GM21367 (cell line): ENCODE results near the gene LIPH.
A peak's percentile ranks its signal among the peaks of the same experiment; 100 is the strongest.
"Not testable (repeated sequence)": the region's sequence is repeated elsewhere in the genome, so short reads cannot be mapped to it uniquely, and the experiment has no call there.

Experiments used
- ATAC-seq: cut with Tn5 transposase; IDR thresholded peaks from one replicate; pipeline ENCODE4 v1.9.1; 2021; ENCODE audit not compliant: unreplicated experiment

The LIPH gene

DNA sequence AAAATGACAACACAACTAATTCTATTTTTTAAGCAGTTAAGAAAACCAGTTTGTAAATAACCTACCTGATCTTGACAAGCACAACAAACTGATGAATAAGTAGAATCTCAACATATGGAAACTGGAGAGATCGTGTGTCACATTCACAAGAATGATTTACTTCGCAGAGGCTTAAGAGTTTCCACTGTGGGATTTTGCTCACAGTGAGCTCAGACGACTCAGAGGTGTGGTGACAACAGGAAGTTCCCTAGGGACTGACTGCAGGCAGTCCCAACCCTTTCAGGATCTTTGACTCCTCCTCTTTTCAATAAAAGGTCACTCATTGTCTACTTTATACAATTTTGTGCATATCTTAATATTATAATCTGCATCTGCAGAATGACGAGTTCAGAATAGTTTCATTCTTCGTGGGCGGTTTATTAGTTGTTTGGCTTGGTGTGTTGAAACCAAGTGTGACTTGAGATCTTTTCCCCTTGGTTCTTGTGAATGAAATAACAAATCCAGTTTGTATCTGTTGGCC, at the start of gene LIPH:
LIPH (minus strand) TSS at position 231 of the 520 bp plus-strand sequence; CDS start at position 114, 117 bp downstream.
- peak; percentile 61 for ATAC-seq

DNA sequence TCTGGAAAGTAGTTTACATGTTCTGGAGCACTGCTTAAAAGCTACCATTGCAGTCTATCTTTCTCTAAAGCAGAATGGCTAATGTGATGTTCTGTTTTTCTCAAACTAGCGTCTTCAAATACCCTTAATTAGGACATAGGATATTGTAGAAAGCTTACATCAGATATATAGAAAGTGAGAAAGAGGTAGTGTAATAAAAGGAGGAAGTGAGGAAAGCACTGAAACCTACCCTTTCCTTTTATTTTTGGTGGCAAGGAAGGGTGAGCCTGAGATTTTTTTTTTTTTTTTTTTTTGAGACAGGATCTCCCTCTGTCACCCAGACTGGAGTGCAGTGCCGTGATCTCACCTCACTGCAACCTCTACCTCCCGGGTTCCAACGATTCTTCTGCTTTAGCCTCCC, 43.1 kb upstream of the LIPH start:
- ATAC-seq, result no peak

DNA sequence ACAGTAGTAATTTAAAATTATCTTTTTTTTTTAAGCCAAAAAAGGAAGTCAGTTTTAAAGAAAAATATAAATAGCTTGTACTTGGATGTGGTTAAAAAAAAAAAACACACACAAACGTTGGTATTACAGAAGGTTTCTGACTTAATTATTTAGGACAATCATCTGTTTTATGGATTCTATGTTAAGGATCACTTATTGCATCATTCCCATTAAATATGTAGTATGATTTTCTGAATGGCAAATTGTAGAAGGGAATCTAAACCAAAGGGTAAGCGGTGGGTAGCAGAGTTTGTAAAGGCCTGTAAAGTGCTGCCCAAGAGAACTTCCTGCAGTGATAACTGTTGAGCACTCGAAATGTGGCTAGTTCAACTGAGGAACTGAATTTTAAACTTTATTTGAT, 41.7 kb upstream of the LIPH start:
- no peak for ATAC-seq

DNA sequence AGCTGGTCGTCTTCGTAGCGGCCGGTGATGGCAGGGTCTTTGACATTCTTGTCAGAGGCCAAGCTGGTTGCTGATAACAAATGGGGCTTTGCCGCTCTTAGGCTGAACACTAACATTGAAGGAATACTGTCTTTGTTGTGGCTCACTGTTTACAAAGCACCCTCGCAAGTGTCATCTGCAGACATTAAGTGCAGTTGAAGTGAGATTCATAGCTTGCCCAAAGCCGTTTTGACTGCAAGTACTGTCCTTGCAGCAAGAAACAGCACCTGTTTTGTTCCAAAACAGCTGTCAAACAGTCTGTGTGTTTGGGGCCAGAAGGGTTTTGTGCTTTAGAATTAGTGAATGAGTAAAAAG, 34.3 kb upstream of the LIPH start:
- no peak for ATAC-seq

DNA sequence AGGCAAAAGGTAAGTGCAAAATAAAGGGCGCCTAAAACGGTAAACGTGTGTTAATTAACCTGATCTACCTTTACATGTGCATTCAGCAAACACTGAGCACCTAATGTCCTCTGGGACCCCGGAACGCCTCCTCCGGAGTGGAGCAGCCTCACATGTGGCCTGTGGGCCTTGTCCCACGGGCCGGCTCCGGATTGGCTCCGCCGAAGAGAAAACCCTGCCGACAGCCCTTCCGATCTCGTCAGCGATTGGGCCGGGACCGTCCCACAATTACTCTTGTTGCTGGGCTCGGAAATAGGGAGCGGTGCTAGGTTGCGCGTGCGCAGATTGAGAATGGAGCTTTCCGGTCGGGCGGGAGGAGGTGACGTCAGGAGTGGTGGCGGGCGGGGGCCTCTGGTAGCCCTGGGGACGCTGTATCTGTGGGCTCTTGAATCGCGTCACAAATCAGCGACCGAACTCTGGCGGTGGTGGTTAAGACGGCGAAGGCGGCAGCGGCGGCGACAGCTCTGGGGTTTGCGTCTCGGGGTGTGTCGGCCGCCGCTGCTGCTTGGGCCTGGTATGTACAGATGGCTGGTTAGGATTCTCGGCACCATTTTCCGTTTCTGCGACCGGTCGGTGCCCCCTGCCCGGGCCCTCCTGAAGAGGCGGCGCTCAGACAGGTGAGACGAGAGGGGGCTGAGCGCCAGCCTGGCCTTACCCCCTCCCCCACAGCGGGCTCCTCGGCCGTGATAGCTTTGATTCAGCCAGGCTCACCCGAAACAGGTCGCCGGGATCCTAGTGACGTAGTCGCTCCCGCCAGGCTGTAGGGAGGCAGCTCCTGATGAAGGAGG, 33.7 kb upstream of the LIPH start, which contains the start of gene SENP2:
SENP2 (plus strand) TSS at position 437 of the 827 bp plus-strand sequence; CDS start at position 556, 119 bp downstream.
- ATAC-seq, result peak; percentile 94

DNA sequence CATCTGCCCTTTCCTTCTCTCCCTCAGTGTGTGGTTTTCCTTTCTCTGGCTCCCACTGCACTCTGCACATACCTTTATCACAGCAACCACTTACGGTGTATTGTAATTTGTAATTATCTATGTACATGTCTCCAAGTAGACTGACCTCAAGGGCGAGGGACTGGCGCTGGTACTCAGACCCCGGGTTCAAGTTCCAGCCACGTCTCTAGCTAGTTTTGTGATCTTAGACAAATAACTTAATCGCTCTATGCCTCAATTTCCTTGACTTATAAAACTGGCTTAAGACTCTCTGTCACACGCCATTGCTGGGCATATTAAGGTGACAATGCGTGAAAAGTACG, 33.1 kb upstream of the LIPH start:
- no peak for ATAC-seq

DNA sequence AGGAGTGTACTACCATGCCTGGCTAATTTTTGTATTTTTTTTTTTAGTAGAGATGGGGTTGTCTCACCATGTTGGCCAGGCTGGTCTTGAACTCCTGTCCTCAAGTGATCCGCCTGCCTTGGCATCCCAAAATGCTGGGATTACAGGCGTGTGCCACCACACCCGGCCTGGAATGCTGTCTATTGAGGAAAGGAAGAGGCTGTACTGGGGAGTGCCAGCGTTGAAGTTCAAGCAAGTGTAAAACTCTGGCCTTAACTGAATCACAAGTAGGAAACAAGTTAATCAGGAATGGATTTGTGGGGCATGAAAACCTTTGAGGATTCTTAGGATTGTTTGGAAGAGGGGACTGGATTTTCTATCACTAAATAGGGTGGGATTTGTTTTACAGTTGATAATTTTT, 32.3 kb upstream of the LIPH start:
- ATAC-seq, result no peak

DNA sequence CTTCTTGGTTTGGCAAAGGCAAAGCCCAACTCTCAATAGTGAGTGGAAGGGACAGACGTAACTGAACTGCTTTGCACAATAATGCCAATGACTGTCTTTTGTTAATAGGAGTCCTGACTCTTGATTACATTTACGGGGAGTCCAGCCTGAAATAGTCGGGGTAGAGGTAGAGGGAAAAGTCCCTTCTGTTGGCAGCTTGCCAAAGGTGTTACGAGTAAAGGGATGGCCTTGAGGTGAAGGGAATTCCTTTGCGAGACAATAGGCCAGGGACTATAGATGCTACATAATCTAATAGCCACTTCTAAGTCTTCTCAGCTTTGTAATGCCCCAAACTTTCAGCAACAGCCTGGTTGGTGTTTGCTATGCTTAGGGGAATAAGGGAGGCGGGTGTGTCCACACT, 31.5 kb upstream of the LIPH start:
- no peak for ATAC-seq

DNA sequence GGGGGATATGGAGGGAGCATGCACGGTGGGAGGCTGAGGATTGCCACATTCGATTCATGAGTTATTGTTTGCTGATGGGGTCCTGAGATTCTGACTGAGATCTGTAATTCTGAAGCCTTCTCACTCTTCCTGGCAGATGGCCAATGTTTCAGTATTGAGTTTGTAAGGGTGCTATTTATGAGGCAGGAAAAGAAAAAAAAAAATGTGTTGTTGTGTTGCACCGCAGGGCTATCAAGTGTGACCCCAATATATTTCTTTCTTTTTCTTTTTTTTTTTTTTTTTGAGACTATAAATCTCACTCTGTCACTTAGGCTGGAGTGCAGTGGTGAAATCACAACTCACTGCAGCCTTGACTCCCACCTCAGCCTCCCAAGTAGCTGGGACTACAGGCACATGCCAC, 30.5 kb upstream of the LIPH start:
- no peak for ATAC-seq

DNA sequence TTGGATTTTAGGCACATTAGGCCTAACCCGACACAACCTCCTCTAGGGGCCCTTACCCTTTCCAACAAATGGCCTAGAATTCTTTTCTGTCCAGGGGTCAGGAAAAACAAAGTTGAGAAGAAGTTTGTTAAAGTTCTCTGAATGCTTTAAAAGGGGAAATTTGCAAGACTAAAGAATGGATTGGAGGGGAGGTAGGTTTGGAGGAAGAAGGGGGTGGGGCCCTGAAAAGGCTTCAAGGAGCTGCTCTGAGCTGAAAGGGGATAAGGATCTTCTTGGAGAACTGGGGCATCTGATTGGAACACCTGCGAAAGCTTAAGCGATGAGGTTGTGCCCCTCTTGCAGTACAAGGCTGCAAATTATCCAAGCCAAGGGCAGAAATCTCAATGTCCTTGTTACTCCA, 29.8 kb upstream of the LIPH start:
- no peak for ATAC-seq

DNA sequence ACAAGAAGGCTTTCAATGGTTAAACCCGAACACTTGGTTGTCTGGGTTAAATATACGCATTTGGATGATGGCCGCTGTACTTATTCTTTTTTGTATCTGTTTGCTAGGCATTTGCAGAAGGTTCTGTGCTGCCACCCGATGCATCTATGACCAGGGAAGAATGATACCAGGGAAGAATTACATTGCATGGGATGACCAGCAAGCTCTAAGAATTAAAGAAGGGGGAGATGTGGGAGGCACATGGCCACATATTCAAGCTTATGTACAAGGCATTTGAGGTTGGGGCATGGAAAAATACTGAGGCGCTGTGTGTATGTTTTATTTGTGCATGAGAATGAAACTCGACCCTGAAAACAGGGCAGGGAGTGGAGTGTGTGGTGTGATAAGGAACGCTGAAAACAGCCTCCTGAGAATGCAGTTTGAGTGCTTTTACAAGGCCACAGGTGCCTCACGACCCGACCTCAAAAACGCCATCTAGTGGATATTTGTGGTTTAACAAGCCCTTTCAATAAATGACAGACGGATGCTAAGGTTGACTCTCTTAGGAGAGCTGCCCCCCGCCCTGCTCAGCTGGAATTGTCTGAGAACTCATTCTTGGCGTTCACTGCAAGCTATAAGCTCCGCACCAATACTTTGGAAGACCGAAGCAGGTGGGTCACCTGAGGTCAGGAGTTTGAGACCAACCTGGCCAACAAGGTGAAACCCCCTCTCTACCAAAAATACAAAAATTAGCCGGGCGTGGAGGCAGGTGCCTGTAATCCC, 22.9 kb upstream of the LIPH start:
- ATAC-seq, result not testable (repeated sequence)

DNA sequence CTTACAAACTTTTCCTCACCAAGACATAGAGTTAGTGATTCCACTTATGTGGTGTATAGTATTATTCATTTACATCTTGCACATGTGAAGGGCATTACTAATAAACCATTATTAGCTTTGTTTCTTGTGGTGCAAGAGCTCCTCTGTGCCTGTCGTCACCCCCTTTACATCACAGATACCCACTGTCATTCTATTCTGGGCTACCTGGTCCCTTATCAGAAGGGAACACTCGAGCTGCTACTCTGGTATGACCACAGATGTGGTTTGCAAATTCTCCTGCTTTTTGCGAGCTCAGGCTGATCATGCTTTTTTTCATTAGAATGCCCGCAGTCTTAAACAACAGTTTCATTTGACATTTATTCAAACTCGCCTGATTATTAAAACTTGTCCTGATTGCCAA, 19.8 kb upstream of the LIPH start:
- ATAC-seq, result no peak

DNA sequence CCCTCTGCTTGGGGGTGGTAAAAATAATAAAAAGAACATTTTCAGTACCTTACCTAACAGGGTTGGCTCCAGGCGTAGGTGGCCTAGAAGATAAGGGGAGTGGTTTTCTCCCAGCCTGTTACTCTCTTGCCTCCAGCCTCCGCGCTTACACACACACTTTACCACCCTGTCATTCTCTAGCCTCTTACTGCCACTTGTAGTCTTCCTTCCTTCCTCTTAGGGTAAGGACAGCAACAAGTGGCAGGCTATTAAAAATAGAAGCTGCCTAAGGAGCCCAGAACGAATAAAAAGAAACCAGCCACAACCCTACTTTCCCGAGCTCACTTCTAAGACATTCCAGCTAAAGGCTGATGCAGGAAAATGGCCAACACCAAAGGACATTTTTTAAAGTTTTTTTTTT, 9.6 kb upstream of the LIPH start:
- no peak for ATAC-seq

DNA sequence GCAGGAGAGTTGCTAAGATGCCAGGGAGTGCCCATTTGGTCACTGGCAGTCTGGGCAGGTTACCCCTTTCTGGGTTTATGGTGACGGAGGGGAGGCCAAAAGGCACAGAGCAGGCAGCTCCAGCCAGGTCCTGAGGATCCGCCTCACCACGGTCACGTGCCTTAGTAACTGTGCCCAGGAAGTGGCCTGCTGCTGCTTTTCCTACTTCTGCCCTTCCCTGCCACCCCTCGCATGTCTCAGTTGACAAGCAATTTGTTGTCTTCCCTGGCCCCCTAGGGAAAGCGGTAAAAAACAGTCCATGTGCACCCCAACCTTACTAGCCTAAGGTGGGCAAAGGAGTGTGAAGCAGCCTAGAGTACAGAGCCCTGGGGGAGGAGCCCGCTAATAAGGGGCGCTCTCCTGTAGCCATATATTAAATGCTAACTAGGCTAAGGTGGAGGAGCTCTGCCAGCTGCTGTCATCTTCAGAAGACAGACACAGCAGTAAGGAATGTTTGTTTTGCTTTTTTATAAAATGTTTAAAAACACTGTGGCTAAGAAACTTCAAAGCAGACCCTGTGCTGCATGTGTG, 9.1 kb upstream of the LIPH start:
- ATAC-seq, result no peak

DNA sequence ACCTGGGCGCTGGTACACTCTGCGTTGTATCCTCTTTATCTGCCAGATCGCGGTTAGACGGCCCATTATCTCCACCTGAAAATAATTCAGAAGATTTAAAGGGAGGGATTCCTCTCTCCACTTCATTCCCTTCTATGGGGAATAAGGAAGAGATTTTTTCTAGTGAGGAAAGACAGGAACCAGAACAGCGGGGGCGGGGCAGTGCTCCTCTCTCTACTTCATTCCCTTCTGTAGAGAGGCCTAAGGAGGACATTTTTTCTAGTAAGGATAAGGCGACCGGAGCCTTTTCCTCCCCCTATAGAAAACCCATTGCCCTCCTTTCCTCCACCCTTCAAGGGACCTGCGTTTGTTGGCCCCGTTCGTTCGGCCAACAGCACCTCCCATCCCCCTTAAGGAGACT, 8.3 kb upstream of the LIPH start:
- no peak for ATAC-seq

DNA sequence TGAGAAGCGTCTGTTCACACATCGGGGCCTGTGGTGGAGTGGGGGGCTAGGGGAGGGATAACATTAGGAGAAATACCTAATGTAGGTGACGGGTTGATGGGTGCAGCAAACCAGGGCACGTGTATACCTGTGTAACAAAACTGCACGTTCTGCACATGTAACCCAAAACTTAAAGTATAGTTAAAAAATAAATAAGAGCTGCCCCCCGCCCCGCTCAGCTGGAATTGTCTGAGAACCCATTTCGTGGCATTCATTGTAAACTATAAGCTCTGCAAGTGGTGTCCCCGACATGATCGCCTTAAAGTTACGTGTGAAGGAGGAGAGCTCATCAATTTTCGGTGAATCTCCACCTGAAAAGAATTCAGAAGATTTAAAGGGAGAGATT, 7.3 kb upstream of the LIPH start:
- no peak for ATAC-seq

DNA sequence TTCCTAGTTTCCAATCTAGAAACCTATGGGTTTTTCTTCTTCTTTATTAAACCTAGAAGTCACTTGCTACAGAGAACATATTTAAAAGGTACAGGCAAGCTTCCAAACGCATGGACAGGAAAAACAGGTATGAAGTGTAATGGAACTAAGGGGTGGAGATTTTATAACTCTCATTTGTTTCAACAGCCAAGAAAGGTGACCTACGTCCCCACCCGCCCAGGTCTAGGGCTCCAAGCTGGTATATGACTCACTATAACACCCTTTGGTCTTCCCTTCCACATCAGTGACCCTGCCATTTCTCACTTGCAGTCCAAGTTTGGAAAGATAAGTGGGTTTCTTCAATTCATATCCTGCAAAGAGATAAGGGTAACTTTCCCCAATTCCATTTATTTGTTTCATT, 6.0 kb upstream of the LIPH start:
- no peak for ATAC-seq

DNA sequence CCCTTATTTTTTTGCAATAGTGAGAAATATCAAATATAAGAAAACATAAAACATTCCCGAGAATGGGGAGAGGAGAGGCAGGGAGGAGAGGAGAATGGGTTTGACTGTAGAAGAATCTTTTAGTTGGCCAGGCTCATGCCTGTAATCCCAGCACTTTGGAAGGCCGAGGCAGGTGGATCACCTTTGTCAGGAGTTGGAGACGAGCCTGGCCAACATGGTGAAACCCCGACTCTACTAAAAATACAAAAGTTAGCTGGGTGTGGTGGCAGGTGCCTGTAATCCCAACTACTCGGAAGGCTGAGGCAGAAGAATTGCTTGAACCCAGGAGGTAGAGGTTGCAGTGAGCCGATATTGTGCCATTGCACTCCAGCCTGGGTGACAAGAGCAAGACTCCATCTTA, 4.3 kb upstream of the LIPH start:
- not testable (repeated sequence) for ATAC-seq

DNA sequence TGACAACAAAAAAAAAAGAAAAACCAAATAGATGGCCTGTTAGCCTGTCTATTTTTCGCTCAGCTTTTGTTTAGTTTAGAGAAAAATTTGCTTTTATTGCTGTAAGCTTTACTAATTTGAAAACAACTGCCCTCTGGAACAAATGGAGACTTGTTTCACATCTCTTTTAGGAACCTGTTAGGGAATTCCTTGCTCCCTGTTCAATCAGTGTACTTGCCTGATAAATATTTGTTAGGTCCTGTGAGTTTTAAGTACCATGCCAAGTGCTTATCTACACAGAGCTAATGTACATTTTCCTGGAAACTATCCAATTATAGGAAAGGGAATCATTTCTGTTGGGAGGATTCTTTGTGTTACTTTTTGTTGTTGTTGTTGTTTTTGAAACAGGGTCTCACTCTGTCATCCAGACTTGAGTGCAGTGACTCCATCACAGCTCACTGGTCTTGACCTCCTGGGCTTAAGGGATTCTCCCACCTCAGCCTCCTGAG, 3.5 kb upstream of the LIPH start:
- no peak for ATAC-seq

DNA sequence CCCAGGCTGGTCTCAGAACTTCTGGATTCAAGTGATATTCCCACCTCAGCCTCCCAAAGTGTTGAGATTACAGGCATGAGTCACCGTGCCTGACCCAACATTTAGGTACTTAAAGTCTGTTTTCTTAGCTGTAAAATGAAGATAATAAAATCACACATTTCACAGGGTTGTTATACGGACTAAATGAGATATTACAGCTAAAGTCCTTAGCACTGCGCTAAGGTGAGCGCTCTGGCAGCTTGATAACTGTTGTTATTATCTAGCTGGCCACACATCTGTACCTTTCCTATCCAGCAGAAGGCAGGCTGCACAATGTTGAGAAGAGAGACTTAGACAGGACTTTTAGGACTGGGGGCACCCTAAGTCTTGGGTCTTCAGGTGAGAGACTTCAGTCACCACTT, 2.7 kb upstream of the LIPH start:
- ATAC-seq, result no peak

DNA sequence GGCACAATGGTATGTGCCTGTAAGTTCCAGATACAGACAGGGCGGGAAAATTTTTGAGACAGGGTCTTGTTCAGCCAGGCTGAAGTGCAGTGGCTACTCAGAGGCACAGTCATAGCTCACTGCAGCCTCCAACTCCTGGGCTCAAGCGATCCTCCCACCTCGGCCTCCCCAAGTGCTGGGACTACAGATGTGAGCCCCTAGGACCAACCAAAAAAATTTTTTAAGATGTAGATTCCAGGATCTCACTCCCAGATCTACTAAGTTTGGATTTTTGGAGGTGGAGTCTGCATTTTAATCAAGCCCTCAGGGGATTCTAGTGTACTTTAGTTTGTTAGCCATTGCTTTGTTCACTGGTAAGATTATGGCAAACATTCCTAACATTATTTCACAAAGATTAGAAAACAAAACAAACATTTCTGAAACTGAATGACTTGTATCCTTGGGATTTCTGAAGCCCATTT, 2.7 kb downstream of the LIPH start:
- ATAC-seq, result no peak

DNA sequence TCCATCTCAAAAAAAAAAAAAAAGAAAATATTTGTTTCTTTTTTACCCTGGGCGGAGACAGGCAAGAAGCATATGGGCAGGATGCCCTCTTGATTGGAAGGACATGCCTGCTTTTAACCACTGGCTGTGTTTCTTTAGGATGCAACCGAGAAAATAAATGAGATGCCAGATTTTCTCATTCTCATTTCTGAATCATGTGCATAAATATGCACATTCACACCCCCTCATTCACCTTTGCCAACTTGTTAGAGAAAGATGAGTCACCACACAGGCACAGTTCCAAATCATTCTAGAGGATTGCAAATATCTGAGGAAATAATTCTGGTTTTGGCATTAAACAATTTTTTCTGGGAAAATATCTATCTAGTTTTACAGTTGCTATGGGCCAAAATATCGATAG, 3.3 kb downstream of the LIPH start:
- ATAC-seq, result no peak
